ENCODE data around the gene NRXN2. TPM values are rescaled to one million over a fixed set of nuclear protein-coding genes. Genes with fewer than 3 reads are reported as not detected.

Gene NRXN2
- total and polyA plus RNA-seq, 2 of the 13 experiments (the other 11 are each of a cell fraction or from before 2014, with no cell fraction given), result not detected

GRCh38 chr11:64599698-64600211, 123.2 kb downstream of the NRXN2 start:
- CTCF ChIA-PET (ENCODE audit: low intra/inter-chr PET ratio, low total read pairs), result no interaction called here
- WGBS (ENCODE audit: low lambda C conversion rate), result 26% methylated on average over 10 of the region's 17 CpGs
- no peak for FAIRE-seq
- TF ChIP-seq ZNF597 (CRISPR knock-in tag; IDR thresholded peaks at IDR 0.05), result no peak
- TF ChIP-seq SMAD3 (CRISPR knock-in tag; IDR thresholded peaks at IDR 0.05), result no peak
- no peak for TF ChIP-seq ARNT (IDR thresholded peaks at IDR 0.05)
- TF ChIP-seq ZNF24 (IDR thresholded peaks at IDR 0.05), result no peak
- no peak for TF ChIP-seq ZNF547 (CRISPR knock-in tag; IDR thresholded peaks at IDR 0.05)
- no peak for TF ChIP-seq ZFX (CRISPR knock-in tag; IDR thresholded peaks at IDR 0.05; ENCODE audit: low read depth)
- no peak for TF ChIP-seq ZMYM4 (CRISPR knock-in tag; IDR thresholded peaks at IDR 0.05)
- TF ChIP-seq, protein P1, sequence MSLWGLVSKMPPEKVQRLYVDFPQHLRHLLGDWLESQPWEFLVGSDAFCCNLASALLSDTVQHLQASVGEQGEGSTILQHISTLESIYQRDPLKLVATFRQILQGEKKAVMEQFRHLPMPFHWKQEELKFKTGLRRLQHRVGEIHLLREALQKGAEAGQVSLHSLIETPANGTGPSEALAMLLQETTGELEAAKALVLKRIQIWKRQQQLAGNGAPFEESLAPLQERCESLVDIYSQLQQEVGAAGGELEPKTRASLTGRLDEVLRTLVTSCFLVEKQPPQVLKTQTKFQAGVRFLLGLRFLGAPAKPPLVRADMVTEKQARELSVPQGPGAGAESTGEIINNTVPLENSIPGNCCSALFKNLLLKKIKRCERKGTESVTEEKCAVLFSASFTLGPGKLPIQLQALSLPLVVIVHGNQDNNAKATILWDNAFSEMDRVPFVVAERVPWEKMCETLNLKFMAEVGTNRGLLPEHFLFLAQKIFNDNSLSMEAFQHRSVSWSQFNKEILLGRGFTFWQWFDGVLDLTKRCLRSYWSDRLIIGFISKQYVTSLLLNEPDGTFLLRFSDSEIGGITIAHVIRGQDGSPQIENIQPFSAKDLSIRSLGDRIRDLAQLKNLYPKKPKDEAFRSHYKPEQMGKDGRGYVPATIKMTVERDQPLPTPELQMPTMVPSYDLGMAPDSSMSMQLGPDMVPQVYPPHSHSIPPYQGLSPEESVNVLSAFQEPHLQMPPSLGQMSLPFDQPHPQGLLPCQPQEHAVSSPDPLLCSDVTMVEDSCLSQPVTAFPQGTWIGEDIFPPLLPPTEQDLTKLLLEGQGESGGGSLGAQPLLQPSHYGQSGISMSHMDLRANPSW (CRISPR knock-in tag; IDR thresholded peaks at IDR 0.05; ENCODE audit: borderline replicate concordance), result no peak
- no peak for TF ChIP-seq NFYC (CRISPR knock-in tag; IDR thresholded peaks at IDR 0.05)
- TF ChIP-seq MAFG (CRISPR knock-in tag; IDR thresholded peaks at IDR 0.05), result no peak
- no peak for TF ChIP-seq ZSCAN31 (CRISPR knock-in tag; IDR thresholded peaks at IDR 0.05; ENCODE audit: low read depth)
- no peak for TF ChIP-seq AKNA (CRISPR knock-in tag; IDR thresholded peaks at IDR 0.05; ENCODE audit: borderline replicate concordance)
- TF ChIP-seq ADNP (CRISPR knock-in tag; IDR thresholded peaks at IDR 0.05), result no peak
- TF ChIP-seq, protein P2, sequence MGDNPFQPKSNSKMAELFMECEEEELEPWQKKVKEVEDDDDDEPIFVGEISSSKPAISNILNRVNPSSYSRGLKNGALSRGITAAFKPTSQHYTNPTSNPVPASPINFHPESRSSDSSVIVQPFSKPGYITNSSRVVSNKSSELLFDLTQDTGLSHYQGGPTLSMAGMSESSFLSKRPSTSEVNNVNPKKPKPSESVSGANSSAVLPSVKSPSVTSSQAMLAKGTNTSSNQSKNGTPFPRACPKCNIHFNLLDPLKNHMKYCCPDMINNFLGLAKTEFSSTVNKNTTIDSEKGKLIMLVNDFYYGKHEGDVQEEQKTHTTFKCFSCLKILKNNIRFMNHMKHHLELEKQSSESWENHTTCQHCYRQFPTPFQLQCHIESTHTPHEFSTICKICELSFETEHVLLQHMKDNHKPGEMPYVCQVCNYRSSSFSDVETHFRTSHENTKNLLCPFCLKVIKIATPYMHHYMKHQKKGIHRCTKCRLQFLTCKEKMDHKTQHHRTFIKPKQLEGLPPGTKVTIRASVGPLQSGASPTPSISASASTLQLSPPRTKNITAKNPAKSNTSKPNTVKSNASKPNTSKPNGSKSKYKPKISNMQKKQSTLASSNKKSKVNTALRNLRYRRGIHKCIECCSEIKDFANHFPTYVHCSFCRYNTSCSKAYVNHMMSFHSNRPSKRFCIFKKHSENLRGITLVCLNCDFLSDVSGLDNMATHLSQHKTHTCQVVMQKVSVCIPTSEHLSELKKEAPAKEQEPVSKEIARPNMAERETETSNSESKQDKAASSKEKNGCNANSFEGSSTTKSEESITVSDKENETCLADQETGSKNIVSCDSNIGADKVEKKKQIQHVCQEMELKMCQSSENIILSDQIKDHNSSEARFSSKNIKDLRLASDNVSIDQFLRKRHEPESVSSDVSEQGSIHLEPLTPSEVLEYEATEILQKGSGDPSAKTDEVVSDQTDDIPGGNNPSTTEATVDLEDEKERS (CRISPR knock-in tag; IDR thresholded peaks at IDR 0.05), result no peak

More at GRCh38 chr11:64599698-64600211, 123.2 kb downstream of the NRXN2 start:
- Histone ChIP-seq H3K4me2 (ENCODE audit: low read depth, low read length) (no peak overlapping the region), H3K36me3 (replicated peaks in 1 of 2; ENCODE audit: control insufficient read depth in 1 of 2, insufficient read depth in 2 of 2, low read length in 2 of 2) (no peaks in the 10 kb centered on the region), H3K27me3 (ENCODE audit: control insufficient read depth in 1 of 2, insufficient read depth in 2 of 2, low read length in 2 of 2) (peaks cover 10 to 21% of the 10 kb centered on the region in 2 experiments; a peak in 3 of 5 replicates), H2AFZ (ENCODE audit: low read length) (no peak overlapping the region), H3K9me3 (ENCODE audit: low read length) (peaks cover 16% of the 10 kb centered on the region), H3K79me2 (ENCODE audit: insufficient read depth, low read length) (no peaks in the 10 kb centered on the region), H3K4me3 (replicated peaks in 1 of 3; ENCODE audit: insufficient read depth in 1 of 3, low read depth in 2 of 3, low read length in 3 of 3) (no peak overlapping the region), H4K20me1 (ENCODE audit: insufficient read depth, low read length) (no peaks in the 10 kb centered on the region), H3K4me1 (ENCODE audit: insufficient read depth, low read length) (no peaks in the 10 kb centered on the region; the same call in 1 of the 2 replicates), H3K27ac (ENCODE audit: extremely low read length, insufficient read depth, low read length) (no peak overlapping the region), H3K9ac (ENCODE audit: insufficient read depth, low read depth, low read length) (no peak overlapping the region)
- BruUV-seq (replicated peaks), result no TSS peak
- DNase-seq (ENCODE audit: low spot score) (no peak), ATAC-seq (no peak)
- intact Hi-C loops (cut with micrococcal nuclease; ENCODE audit: unreplicated experiment), result no loop called here
- POLR2A ChIA-PET, result no interaction called here
- in situ Hi-C loops (cut with HindIII; ENCODE audit: extremely low pct_ligation_motif_present, low pct_unique_long_range_greater_than_20kb), result no loop called here
